GM12878 (cell line): Measurements from ENCODE around the gene LPAR5. TPM values are rescaled to one million over a fixed set of nuclear protein-coding genes. Genes with fewer than 3 reads are reported as not detected.

Experiments
- ATAC-seq: fragments of 200-7000 bp; cut with Tn5 transposase; 3 replicates; pipeline ENCODE4 v1.9.1; 2020; ENCODE audit warnings: mild to moderate bottlenecking, moderate library complexity
- BruUV-seq: library from RNA; stranded (reverse); fragments of 400-500 nt; replicated peaks from 2 replicates; lab custom pipeline; 2021; lab: Mats Ljungman, UMichigan
- CTCF ChIA-PET: fragments of 300-600 bp; sonication (Branson Sonifier 250); formaldehyde crosslinking; extraction: SDS; loops from one replicate; lab custom pipeline; 2021; ENCODE audit warnings: inconsistent platforms; lab: Yijun Ruan, JAX
- POLR2A ChIA-PET: fragments of 350-600 bp; formaldehyde crosslinking; extraction: SDS; loops from one replicate; lab custom pipeline; 2021; ENCODE audit warnings: inconsistent platforms; lab: Charles Lee
- RAD21 ChIA-PET: fragments of 300-600 bp; sonication (Branson Sonifier 250); formaldehyde crosslinking; loops from one replicate; lab custom pipeline; 2023; ENCODE audit warnings: antibody characterized with exemption; ENCODE audit not compliant: unreplicated experiment; lab: Charles Lee
- SMC1A ChIA-PET: fragments of 300-600 bp; sonication (Branson Sonifier 250); formaldehyde crosslinking; loops from one replicate; lab custom pipeline; 2023; ENCODE audit not compliant: unreplicated experiment, uncharacterized antibody; lab: Charles Lee
- DNase-seq: peaks from one replicate; pipeline ENCODE4 v3.0.0-alpha.2; 2011; ENCODE audit warnings: low read depth, low spot score
- FAIRE-seq: peaks from 3 replicates; lab custom pipeline; 2011; peaks lifted over from hg19 to GRCh38; lab: Jason Lieb, UNC
- H2AFZ ChIP-seq: 2 replicates; pipeline ENCODE4 v1.6.0; 2011; ENCODE audit warnings: low read depth, low read length, control low read depth; ENCODE audit not compliant: control insufficient read depth
- H3K27ac ChIP-seq: 2 replicates; pipeline ENCODE4 v1.5.1; 2011; ENCODE audit warnings: control low read depth; ENCODE audit not compliant: control insufficient read depth, insufficient read depth
- H3K27me3 ChIP-seq, 2 experiments: replicated peaks in 1 of 2; 2 replicates each; pipeline versions ENCODE4 v1.6.0 to v1.6.1; 2011; ENCODE audit warnings: low read length in 1 of 2; ENCODE audit not compliant: control insufficient read depth in 2 of 2, insufficient read depth in 2 of 2
- H3K36me3 ChIP-seq, 2 experiments: 2 replicates each; pipeline ENCODE4 v1.5.1; 2011; ENCODE audit warnings: low read length in 1 of 2; ENCODE audit not compliant: control insufficient read depth in 2 of 2, insufficient read depth in 2 of 2
- H3K4me1 ChIP-seq: 2 replicates; pipeline ENCODE4 v1.6.1; 2011; ENCODE audit warnings: mild to moderate bottlenecking, low read length, moderate library complexity, mixed read lengths; ENCODE audit not compliant: control insufficient read depth, insufficient read depth
- H3K4me2 ChIP-seq: 2 replicates; pipeline ENCODE4 v1.6.0; 2011; ENCODE audit warnings: control low read depth; ENCODE audit not compliant: control insufficient read depth, insufficient read depth
- H3K4me3 ChIP-seq: fragments of 200-600 bp; sonication (generic); 2 replicates; pipeline ENCODE4 v1.5.1; 2016
- H3K79me2 ChIP-seq: 2 replicates; pipeline ENCODE4 v1.6.0; 2011; ENCODE audit warnings: low read length; ENCODE audit not compliant: control insufficient read depth, insufficient read depth
- H3K9ac ChIP-seq: 2 replicates; pipeline ENCODE4 v1.8.0; 2011; ENCODE audit warnings: low read length, control low read depth, mixed read lengths; ENCODE audit not compliant: control insufficient read depth, insufficient read depth
- H3K9me3 ChIP-seq: replicated peaks from 3 replicates; pipeline ENCODE4 v1.5.1; 2011; ENCODE audit warnings: mild to moderate bottlenecking, low read length; ENCODE audit not compliant: control insufficient read depth, insufficient read depth
- H4K20me1 ChIP-seq: 2 replicates; pipeline ENCODE4 v1.6.0; 2011; ENCODE audit not compliant: control insufficient read depth, insufficient read depth
- CHD4 ChIP-seq: fragments of 200-600 bp; sonication (generic); IDR thresholded peaks from 2 replicates; pipeline ENCODE4 v1.6.1; 2016; ENCODE audit warnings: mild to moderate bottlenecking
- CREB1 ChIP-seq: IDR thresholded peaks from 2 replicates; pipeline ENCODE4 v1.6.1; 2012; ENCODE audit warnings: low read depth, mild to moderate bottlenecking, inconsistent platforms
- GABPA ChIP-seq: IDR thresholded peaks from 2 replicates; pipeline ENCODE4 v1.6.1; 2014; ENCODE audit warnings: antibody characterized with exemption, low read depth, mild to moderate bottlenecking, inconsistent platforms
- MEF2A ChIP-seq: IDR thresholded peaks from 2 replicates; pipeline ENCODE4 v1.6.1; 2011; ENCODE audit warnings: low read depth, mild to moderate bottlenecking, low read length, moderate library complexity; ENCODE audit not compliant: insufficient read depth
- RUNX3 ChIP-seq: IDR thresholded peaks from 2 replicates; pipeline ENCODE4 v1.6.1; 2012; ENCODE audit warnings: low read length, inconsistent platforms
- USF2 ChIP-seq: IDR thresholded peaks from 2 replicates; pipeline ENCODE4 v1.6.1; 2011; ENCODE audit warnings: low read depth, low read length, improper control_type of control experiment, borderline replicate concordance
- ZBTB40 ChIP-seq: fragments of 450-650 bp; IDR thresholded peaks from 2 replicates; pipeline ENCODE4 v1.6.1; 2016; ENCODE audit warnings: mild to moderate bottlenecking, moderate library complexity, borderline replicate concordance
- WGBS: methylation state at CpG from one replicate; pipeline ENCODE4 v1.1.6; 2016; ENCODE audit warnings: low lambda C conversion rate; ENCODE audit not compliant: insufficient replicate concordance, insufficient coverage; ENCODE audit errors: missing lambda C conversion rate; 5-methylcytosine and 5-hydroxymethylcytosine counted together
- in situ Hi-C: fragments of 300-500 bp; cut with MboI; formaldehyde crosslinking; loops from 9 replicates; pipeline ENCODE4 v1.14.3; 2018; ENCODE audit warnings: mixed read lengths
- intact Hi-C: fragments of 100-400 bp; cut with micrococcal nuclease; formaldehyde crosslinking; loops from one replicate; pipeline ENCODE4 v1.14.2; 2022; ENCODE audit not compliant: unreplicated experiment
- polyA plus RNA-seq, 11 experiments: library from polyadenylated mRNA; depleted of rRNA in 4 of 11; unstranded in 6 of 11; stranded (reverse) in 5 of 11; fragments of >200 nt; fragmentation: Nextera tagmentation in 4 of 11; fragmentation: Illumina TruSeq in 1 of 11; extraction: Ambion mirVana in 4 of 11; extraction: Trizol in 1 of 11; gene quantifications; 1 replicate in 1 of 11; 2 replicates in 10 of 11; pipeline versions ENCODE4 v1.2.1 to v1.2.3, GENCODE V29; 2011 to 2016; ENCODE audit warnings: inconsistent platforms in 2 of 11, missing spikeins in 2 of 11, low read depth in 1 of 11
- total RNA-seq, 4 experiments: library from RNA; depleted of rRNA in 3 of 4; stranded (reverse); fragments of >200 nt in 3 of 4; fragmentation: Illumina TruSeq in 1 of 4; extraction: Trizol in 1 of 4; gene quantifications; 2 replicates each; pipeline versions ENCODE4 v1.2.1 to v1.2.3, GENCODE V29; 2013 to 2021

The LPAR5 gene
- total and polyA plus RNA-seq, 10 of the 15 experiments (the other 5 are each of a cell fraction or from before 2014, with no cell fraction given), result 1.3 to 7.9 (median 5.3) TPM

DNA sequence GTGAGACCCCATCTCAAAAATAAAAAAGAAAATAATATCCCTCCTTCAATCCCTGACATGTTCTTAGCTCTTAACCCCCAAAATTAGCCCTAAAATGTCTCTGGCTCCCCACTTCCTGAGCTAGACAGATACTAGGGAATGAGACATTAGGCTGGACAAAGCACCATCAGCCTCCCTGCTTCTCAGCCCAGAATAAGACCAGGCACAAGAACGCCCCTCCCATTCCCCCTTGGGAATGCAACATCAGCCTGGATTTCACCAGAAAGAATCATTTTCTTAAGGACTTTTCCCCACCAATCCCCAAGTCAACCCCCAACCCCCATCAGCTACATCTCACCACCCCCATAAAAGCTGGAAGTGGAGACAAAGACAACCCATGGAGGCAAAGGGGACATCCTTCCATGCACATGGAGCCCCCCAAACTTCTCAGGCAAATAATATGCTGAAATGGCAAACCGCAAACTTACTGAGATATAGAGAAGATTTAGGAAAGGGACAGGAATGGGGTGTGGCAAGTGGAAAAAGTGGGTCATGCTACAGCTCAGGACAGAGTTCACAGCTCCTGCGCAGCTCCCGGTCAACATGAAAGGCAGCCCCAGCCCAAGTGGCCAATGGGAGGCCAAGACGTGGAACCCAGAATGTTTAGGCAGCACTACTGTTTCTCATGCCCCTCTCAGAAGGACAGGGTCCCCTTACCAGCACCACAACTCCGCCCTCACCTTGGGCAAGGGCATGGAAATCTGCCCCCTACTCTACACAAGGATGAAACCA is 31.3 kb downstream of the LPAR5 start:
- peak overlapping the region; percentile 51 for H3K9ac ChIP-seq
- TF ChIP-seq CREB1, result no peak
- TF ChIP-seq USF2, result no peak
- no peak for TF ChIP-seq RUNX3
- TF ChIP-seq ZBTB40, result no peak
- no peak for TF ChIP-seq GABPA
- no peak for TF ChIP-seq MEF2A
- no peak for TF ChIP-seq CHD4
- TF ChIP-seq, all 136 proteins: peak for 0
- no TSS peak for BruUV-seq
- peaks cover 49% of the 10 kb centered on the region for H3K79me2 ChIP-seq
- no peak overlapping the region for H2AFZ ChIP-seq
- SMC1A ChIA-PET, result interaction anchor here (1.0 to 2.7 kb wide), 14 partner anchors 9 to 180 kb away, joined by 3 to 12 read pairs (median 6); partner anchors contain the start of genes LPAR5 and MLF2
- DNase-seq, result no peak
- CTCF ChIA-PET, result interaction anchor here (0.8 to 4.9 kb wide), 14 partner anchors 9 to 179 kb away, joined by 3 to 43 read pairs (median 6); partner anchors contain the start of genes COPS7A and ZNF384
- peak overlapping the region; percentile 75 for H3K4me2 ChIP-seq
- in situ Hi-C loops, result no loop called here
- H3K36me3 ChIP-seq, result peaks cover 22% of the 10 kb centered on the region in 2 experiments
- POLR2A ChIA-PET, result interaction anchor here (0.6 to 1.5 kb wide), 12 partner anchors 9 to 188 kb away, joined by 3 to 7 read pairs (median 3); partner anchors contain the start of genes GAPDH and ZNF384
- FAIRE-seq, result no peak
- H3K9me3 ChIP-seq, result no peaks in the 10 kb centered on the region
- H3K4me3 ChIP-seq, result peak overlapping the region; percentile 99
- no peak for ATAC-seq
- peaks cover 14% of the 10 kb centered on the region for H4K20me1 ChIP-seq
- no peaks in the 10 kb centered on the region for H3K27me3 ChIP-seq
- RAD21 ChIA-PET, result interaction anchor here (0.7 to 1.7 kb wide), 9 partner anchors 10 to 134 kb away, joined by 3 to 8 read pairs (median 4); partner anchors contain the start of gene VAMP1
- H3K4me1 ChIP-seq, result peaks cover 24% of the 10 kb centered on the region
- intact Hi-C loops, result no loop called here
- WGBS, result 69% methylated on average over 6 of the region's 6 CpGs
- peak overlapping the region; percentile 25; the same call in 1 of the 2 replicates for H3K27ac ChIP-seq
